ENCODE data around the gene CTNNBL1. TPM values are rescaled to one million over a fixed set of nuclear protein-coding genes. Genes with fewer than 3 reads are reported as not detected.

The CTNNBL1 gene
- total RNA-seq, 1 donor from 2014 or later, result 67.0 TPM

GRCh38 chr20:37693242-37693634 is 592 bp upstream of the CTNNBL1 start:
- H3K9ac ChIP-seq (ENCODE audit: low read length), result no peak overlapping the region

GRCh38 chr20:37695684-37696342 is 2.0 kb downstream of the CTNNBL1 start:
- FAIRE-seq (no peak), DNase-seq (ENCODE audit: low read depth) (no peak)
- Mint-ChIP-seq H3K9me3 (ENCODE audit: unreplicated experiment) (no peaks in the 10 kb centered on the region), H3K27ac (ENCODE audit: unreplicated experiment) (no peak overlapping the region), H3K36me3 (ENCODE audit: low read depth, unreplicated experiment) (peaks cover 5% of the 10 kb centered on the region), H3K4me1 (ENCODE audit: low read depth, unreplicated experiment) (peaks cover 7% of the 10 kb centered on the region), H3K27me3 (ENCODE audit: low read depth, unreplicated experiment) (peaks cover 3% of the 10 kb centered on the region), H3K4me3 (ENCODE audit: unreplicated experiment) (no peak overlapping the region)
- H3K4me3 ChIP-seq (ENCODE audit: insufficient read depth, low read depth, low read length), result no peak overlapping the region
- H3K4me2 ChIP-seq (ENCODE audit: low read length), result no peak overlapping the region
- TF ChIP-seq CTCF (IDR thresholded peaks at IDR 0.05; ENCODE audit: insufficient read depth, low read depth, low read length) (no peak), EZH2 (IDR thresholded peaks at IDR 0.05; ENCODE audit: insufficient read depth, low read length) (no peak)
- no peak overlapping the region for H2AFZ ChIP-seq (ENCODE audit: low read depth, low read length)
- peaks cover 5% of the 10 kb centered on the region for H3K4me1 ChIP-seq (ENCODE audit: insufficient read depth, low read length)
- H4K20me1 ChIP-seq (ENCODE audit: insufficient read depth, low read length), result peaks cover 41% of the 10 kb centered on the region
- no peak overlapping the region for H3K9ac ChIP-seq (ENCODE audit: low read length)
- no peaks in the 10 kb centered on the region for H3K27me3 ChIP-seq (ENCODE audit: insufficient read depth, low read length)
- no peak overlapping the region for H3K27ac ChIP-seq (ENCODE audit: low read depth, low read length)
- peaks cover 58% of the 10 kb centered on the region for H3K79me2 ChIP-seq (ENCODE audit: insufficient read depth, low read length)
- H3K36me3 ChIP-seq (ENCODE audit: insufficient read depth, low read length), result no peaks in the 10 kb centered on the region
- H3K9me3 ChIP-seq (ENCODE audit: insufficient read depth, low read depth, low read length), result no peaks in the 10 kb centered on the region

More at GRCh38 chr20:37693242-37693634, 592 bp upstream of the CTNNBL1 start:
- no peak for FAIRE-seq
- Histone ChIP-seq H3K4me2 (ENCODE audit: low read length) (peak overlapping the region; percentile 99), H3K36me3 (ENCODE audit: insufficient read depth, low read length) (no peaks in the 10 kb centered on the region), H3K9me3 (ENCODE audit: insufficient read depth, low read depth, low read length) (no peaks in the 10 kb centered on the region), H3K4me3 (ENCODE audit: insufficient read depth, low read depth, low read length) (peak overlapping the region; percentile 98), H3K27me3 (ENCODE audit: insufficient read depth, low read length) (peaks cover 12% of the 10 kb centered on the region), H2AFZ (ENCODE audit: low read depth, low read length) (peak overlapping the region; percentile 75), H4K20me1 (ENCODE audit: insufficient read depth, low read length) (peaks cover 16% of the 10 kb centered on the region), H3K4me1 (ENCODE audit: insufficient read depth, low read length) (peaks cover 5% of the 10 kb centered on the region), H3K79me2 (ENCODE audit: insufficient read depth, low read length) (peaks cover 35% of the 10 kb centered on the region), H3K27ac (ENCODE audit: low read depth, low read length) (no peak overlapping the region)
- no peak for DNase-seq (ENCODE audit: low read depth)
- H3K27me3 Mint-ChIP-seq (ENCODE audit: low read depth, unreplicated experiment), result peaks cover 10% of the 10 kb centered on the region
- peaks cover 7% of the 10 kb centered on the region for H3K4me1 Mint-ChIP-seq (ENCODE audit: low read depth, unreplicated experiment)
- no peaks in the 10 kb centered on the region for H3K9me3 Mint-ChIP-seq (ENCODE audit: unreplicated experiment)
- H3K4me3 Mint-ChIP-seq (ENCODE audit: unreplicated experiment), result peak overlapping the region; percentile 100
- TF ChIP-seq CTCF (IDR thresholded peaks at IDR 0.05; ENCODE audit: insufficient read depth, low read depth, low read length) (no peak), EZH2 (IDR thresholded peaks at IDR 0.05; ENCODE audit: insufficient read depth, low read length) (no peak)
- peak overlapping the region; percentile 82 for H3K27ac Mint-ChIP-seq (ENCODE audit: unreplicated experiment)
- H3K36me3 Mint-ChIP-seq (ENCODE audit: low read depth, unreplicated experiment), result peaks cover 5% of the 10 kb centered on the region

GRCh38 chr20:37697314-37697713 is 3.5 kb downstream of the CTNNBL1 start:
- Histone ChIP-seq H3K9me3 (ENCODE audit: insufficient read depth, low read depth, low read length) (no peaks in the 10 kb centered on the region), H3K4me1 (ENCODE audit: insufficient read depth, low read length) (peaks cover 5% of the 10 kb centered on the region), H3K79me2 (ENCODE audit: insufficient read depth, low read length) (peaks cover 73% of the 10 kb centered on the region), H3K4me2 (ENCODE audit: low read length) (no peak overlapping the region), H3K27ac (ENCODE audit: low read depth, low read length) (no peak overlapping the region), H3K27me3 (ENCODE audit: insufficient read depth, low read length) (no peaks in the 10 kb centered on the region), H4K20me1 (ENCODE audit: insufficient read depth, low read length) (peaks cover 55% of the 10 kb centered on the region), H2AFZ (ENCODE audit: low read depth, low read length) (no peak overlapping the region), H3K4me3 (ENCODE audit: insufficient read depth, low read depth, low read length) (no peak overlapping the region), H3K36me3 (ENCODE audit: insufficient read depth, low read length) (no peaks in the 10 kb centered on the region), H3K9ac (ENCODE audit: low read length) (no peak overlapping the region)
- no peaks in the 10 kb centered on the region for H3K9me3 Mint-ChIP-seq (ENCODE audit: unreplicated experiment)
- H3K27ac Mint-ChIP-seq (ENCODE audit: unreplicated experiment), result no peak overlapping the region
- H3K4me1 Mint-ChIP-seq (ENCODE audit: low read depth, unreplicated experiment), result peaks cover 7% of the 10 kb centered on the region
- DNase-seq (ENCODE audit: low read depth) (no peak), FAIRE-seq (no peak)
- no peak for TF ChIP-seq EZH2 (IDR thresholded peaks at IDR 0.05; ENCODE audit: insufficient read depth, low read length)
- no peak for TF ChIP-seq CTCF (IDR thresholded peaks at IDR 0.05; ENCODE audit: insufficient read depth, low read depth, low read length)
- H3K27me3 Mint-ChIP-seq (ENCODE audit: low read depth, unreplicated experiment), result no peaks in the 10 kb centered on the region
- H3K36me3 Mint-ChIP-seq (ENCODE audit: low read depth, unreplicated experiment), result peaks cover 5% of the 10 kb centered on the region
- H3K4me3 Mint-ChIP-seq (ENCODE audit: unreplicated experiment), result no peak overlapping the region
